ENCODE measurements around the gene ADIPOR2.

ADIPOR2 gene

DNA sequence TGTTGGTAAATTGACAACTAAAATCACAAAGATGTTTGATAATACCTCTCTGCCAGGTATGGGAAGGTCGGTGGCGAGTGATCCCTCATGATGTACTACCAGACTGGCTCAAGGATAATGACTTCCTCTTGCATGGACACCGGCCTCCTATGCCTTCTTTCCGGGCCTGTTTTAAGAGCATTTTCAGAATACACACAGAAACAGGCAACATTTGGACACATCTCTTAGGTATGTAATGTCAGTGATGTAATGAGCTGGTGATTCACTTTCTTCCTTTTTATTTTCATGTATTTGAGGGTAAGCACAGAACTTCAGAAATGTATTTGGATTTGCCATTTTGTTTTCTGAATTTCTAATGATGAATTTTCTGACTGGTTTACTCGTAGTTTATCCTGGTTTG is 86.9 kb downstream of the ADIPOR2 start:
- no peak for DNase-seq

DNA sequence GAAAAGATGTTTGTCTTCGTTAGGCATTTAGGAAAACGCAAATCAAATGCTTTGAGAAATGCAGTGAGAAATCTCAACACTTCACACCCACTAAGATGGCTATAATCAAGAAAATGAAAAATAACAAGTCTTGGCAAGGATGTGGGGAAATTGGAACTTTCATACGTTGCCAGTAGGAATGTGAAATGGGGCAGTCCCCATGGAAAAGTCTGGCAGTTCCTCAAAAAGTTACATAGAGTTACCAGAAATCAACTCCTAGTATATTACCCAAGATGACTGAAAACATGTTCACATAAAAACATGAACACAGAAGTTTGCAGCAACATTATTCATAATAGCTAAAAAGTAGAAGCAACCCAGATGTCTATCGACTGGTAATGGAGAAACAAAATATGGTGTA is 88.0 kb downstream of the ADIPOR2 start:
- no peak for DNase-seq

GRCh38 chr12:1779783-1780182 is 88.9 kb downstream of the ADIPOR2 start:
- no peak for DNase-seq

DNA sequence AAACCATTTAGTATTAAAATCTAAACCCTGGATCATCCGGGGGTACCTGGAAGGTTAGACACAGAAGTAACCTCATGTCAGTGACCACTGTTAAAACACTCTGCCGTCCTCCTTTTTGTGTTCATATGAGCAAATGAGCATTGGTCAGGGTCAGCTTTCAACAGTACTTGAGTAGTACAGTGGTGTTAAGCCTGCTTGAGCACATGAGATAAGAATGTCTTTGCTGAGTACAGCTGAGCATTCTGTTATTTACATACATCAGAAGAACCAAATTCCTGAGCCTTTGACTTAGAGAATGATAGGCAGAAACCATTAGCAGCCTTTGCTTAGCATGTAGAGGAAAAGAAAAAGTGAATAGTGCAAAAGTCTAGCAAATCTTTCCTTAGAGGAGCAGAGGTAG is 90.9 kb downstream of the ADIPOR2 start:
- no peak for DNase-seq

- DNase-seq: no peak
Observed at GRCh38 chr12:1782215-1782614, 91.3 kb downstream of the ADIPOR2 start.

DNA sequence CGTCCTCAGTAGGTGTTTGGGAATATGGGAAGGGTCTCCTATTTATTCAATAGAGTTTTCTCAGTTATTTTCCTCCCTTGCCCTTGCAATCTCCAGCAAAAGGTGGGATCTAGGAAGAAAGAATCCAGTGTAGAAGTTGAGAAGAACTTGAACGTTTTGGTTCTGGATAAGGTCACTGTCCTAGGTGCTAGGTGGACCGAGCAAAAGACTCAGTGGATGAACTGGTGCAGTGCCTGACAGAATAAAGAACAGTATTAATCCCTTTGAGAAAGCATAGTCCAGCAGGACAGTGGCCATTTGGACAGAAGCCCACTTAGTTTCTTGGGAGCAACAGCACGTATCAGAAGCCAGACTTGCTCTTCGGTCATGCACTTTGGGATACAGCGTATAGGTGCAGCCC is 96.8 kb downstream of the ADIPOR2 start:
- no peak for DNase-seq

DNA sequence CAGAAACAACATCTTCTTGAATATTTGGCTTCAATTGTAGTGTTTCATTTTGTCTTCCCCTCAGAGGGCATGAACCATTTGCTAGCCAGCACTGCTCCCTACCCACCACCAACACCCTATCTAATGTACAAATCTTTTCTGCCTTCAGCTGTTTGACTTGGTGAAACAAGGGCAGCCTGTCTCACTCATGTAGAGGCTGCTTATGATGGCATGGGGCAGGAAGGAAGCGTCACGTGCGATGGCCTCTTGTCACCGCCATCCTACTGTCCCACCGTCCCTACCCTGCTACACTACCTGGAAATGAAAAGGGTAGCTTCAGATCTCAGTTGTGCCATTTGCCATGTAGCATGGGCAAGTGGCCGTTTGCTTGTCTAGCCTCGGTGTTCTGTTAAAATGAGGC is 99.6 kb downstream of the ADIPOR2 start:
- no peak for DNase-seq

- DNase-seq: peak; percentile 50
Observed at GRCh38 chr12:1791104-1791841, 100.4 kb downstream of the ADIPOR2 start.

DNA sequence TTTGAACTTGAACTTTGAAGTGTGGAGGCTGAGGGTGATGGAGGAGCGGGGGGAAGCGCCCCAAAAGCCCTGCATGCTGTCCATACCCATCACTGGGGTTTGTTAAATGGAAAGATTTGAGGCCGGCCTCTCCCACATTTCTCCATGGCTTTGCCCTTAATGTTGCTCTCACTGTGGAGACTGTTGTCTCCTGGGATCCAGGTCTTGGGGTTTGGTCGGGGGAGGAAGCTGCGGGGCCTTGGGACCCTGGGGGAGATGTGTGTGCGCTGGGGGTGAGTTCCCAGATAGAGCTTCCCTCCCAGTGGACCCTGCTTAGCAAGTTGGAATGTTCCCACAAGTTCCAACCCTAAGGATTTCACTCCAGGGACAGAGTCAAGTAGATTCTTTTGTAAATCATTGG is 101.5 kb downstream of the ADIPOR2 start:
- no peak for DNase-seq

DNA sequence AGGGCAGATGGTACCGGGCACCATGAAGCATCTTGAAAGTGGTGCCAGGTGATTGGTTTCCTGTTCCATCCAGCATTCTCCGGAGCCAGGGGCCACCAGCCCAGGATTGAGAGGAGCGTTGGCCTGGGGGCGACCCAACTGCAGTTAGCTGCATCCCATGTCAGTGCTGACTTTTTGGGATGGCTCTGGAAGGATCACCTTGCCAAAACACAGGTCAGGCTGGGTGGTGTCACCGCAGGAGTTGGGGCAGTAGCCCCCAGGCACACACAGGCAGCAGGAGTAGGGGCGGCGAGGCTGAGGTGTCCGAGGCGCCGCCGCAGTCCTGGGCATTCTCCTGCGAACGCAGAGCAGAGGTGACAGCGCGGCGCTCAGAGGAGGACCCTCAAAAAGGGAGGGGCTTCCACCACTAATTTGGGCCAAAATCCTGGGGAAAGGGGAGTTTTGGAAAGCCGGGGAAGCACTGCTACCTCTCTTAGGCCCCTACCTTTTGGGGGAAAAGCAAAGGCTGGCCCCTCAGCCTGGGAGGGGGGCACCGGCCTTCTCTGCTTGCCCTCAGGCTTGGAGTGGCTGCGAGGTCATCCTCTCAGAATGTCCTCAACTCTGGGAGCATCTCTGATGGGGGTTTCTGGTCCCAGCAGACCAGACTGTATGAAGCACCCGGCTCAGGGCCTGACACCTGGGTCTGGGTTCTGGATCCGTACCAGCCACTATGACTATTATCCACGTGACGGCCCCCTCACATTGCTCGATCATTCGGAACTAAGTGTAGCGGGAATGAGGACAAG is 102.7 kb downstream of the ADIPOR2 start:
- DNase-seq: no peak

GRCh38 chr12:1794440-1795090 is 103.7 kb downstream of the ADIPOR2 start:
- no peak for DNase-seq

- no peak for DNase-seq
Observed at GRCh38 chr12:1795221-1795784, 104.4 kb downstream of the ADIPOR2 start.

GRCh38 chr12:1795785-1796514 is 105.1 kb downstream of the ADIPOR2 start:
- peak; percentile 89 for DNase-seq

DNA sequence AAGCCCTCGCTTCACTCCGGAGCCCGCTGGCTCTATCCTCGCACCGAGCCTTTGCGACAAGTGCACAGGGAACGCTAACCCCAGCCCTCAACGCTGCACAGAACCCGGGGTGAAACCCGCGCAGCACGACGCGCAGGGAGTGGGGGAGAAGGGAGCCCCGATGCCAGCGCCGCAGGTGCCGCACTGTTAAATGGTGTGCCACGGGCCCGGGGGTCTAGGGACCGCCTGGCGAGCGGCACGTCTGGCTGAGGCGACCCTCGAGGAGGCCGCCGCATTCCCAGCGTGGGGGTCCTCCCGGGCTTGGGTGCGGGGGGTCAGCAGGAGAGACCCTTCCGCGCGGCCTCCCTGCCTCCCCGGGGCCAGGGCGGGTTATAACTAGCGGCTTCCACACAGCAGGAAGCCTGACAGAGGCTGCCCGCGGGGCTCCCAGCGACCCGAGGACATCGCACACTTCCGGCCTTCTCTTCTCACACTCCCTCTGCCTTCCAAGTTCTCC is 105.7 kb downstream of the ADIPOR2 start:
- DNase-seq: peak; percentile 31

- DNase-seq: peak; percentile 46
Observed at GRCh38 chr12:1797011-1797901, 106.4 kb downstream of the ADIPOR2 start.

DNA sequence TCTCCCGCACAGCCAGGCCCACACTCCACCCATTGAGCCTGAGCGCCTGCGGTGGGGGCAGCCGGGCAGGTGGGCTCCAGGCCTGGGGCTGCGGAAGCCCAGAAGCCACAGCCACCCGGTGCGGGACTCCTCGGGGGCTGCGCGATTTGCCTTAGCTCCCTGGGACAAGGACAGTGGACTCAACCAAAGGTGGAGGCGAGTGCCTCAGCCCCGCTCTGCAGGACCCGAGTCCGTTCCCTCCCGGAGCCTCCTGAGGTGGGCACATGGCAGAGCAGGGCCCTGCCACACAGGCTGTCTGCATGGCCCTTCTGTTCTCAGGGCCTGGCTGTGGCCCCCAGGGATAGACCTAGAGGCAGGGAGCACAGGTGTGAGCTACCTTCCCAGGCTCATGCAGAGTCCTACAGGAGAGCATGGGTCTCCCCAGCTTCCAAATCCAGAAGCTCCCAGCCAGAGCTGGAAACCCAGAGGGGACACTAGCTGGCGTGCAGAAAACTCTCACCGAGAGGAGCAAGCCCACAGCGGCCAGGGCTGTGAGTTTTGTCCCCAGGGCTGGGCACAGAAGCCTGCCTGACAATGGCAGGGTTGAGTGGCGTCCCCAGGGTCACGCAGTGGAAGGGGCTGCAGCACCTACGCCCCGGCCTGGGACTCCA is 107.2 kb downstream of the ADIPOR2 start:
- DNase-seq: no peak

DNA sequence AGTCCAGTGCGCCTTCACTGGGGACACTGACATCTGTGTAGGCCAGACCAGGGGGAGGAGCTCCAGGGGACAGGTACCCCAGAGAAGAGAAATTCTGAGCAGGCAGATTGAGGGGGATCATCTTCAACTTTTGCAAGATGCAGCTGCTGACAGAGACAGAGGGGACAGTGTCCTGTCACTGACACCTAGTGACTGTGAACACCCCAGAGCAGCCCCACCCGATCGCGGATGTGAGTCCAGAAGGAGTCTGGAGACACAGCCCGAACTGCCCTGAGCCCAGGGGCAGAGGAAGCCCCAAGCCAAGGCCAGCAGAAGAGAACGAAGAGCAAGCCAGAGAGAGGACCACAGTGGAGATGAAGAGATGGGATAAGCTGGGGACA is 107.8 kb downstream of the ADIPOR2 start:
- no peak for DNase-seq

- no peak for DNase-seq
Observed at GRCh38 chr12:1799051-1799881, 108.4 kb downstream of the ADIPOR2 start.

DNA sequence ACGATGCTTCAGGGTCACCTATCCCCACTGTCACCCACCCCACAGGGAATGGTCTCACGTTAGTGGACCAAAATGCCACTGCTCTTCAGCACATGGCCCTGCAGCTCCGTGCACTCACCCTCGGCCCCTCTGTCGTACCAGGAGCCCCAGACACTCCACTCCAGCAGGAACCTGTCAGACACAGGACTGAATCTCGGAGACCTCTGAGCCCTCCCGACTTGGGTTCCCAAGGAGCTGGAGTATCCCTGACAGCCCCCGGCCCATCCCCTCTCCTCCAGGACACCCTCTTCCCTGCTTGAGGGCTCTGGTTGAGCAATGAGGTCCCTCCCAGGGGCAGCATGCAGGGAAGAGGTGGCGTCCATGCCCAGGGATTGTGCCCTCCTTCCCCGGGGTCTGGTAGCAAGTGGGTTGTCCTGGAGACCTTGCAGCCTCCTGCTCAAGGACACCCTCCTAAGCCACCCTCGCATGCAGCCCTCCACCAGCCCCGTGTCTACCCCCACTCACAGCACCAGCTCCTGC is 109.1 kb downstream of the ADIPOR2 start:
- no peak for DNase-seq

Measured in effector CD8-positive, alpha-beta T cell (primary cell).